Left renal cortex interstitium (tissue), 4 donors: Measurements from ENCODE around the gene FAM170B. TPM values are rescaled to one million over a fixed set of nuclear protein-coding genes. Genes with fewer than 3 reads are reported as not detected.

Experiments
- DNase-seq, 4 donors: peaks; one replicate each; pipeline ENCODE4 v3.0.0-alpha.2; 2013; ENCODE audit warnings: low read depth in 4 of 4, low spot score in 2 of 4, missing footprints in 1 of 4
- polyA plus RNA-seq, 4 donors: library from polyadenylated mRNA; unstranded; fragments of 120-200 nt; gene quantifications; one replicate each; pipeline ENCODE4 v1.2.1, GENCODE V29; 2013; ENCODE audit not compliant: insufficient read length in 4 of 4

Gene FAM170B
- polyA plus RNA-seq, 4 donors = not detected

GRCh38 chr10:49153971-49154370 is 20.1 kb upstream of the FAM170B start:
- DNase-seq = no peak

- DNase-seq = no peak
Observed at GRCh38 chr10:49153115-49153514, 19.3 kb upstream of the FAM170B start.

GRCh38 chr10:49152663-49153062 is 18.8 kb upstream of the FAM170B start:
- no peak for DNase-seq

GRCh38 chr10:49152037-49152436 is 18.2 kb upstream of the FAM170B start:
- no peak for DNase-seq

- DNase-seq = no peak
Observed at GRCh38 chr10:49151481-49151880, 17.7 kb upstream of the FAM170B start.

GRCh38 chr10:49151025-49151445 is 17.2 kb upstream of the FAM170B start:
- DNase-seq = no peak

GRCh38 chr10:49150426-49150825 is 16.6 kb upstream of the FAM170B start:
- DNase-seq = no peak

- DNase-seq = no peak
Observed at GRCh38 chr10:49149881-49150280, 16.1 kb upstream of the FAM170B start.

- DNase-seq = no peak
Observed at GRCh38 chr10:49144058-49144720, 10.4 kb upstream of the FAM170B start.

GRCh38 chr10:49143249-49143648 is 9.4 kb upstream of the FAM170B start:
- DNase-seq = no peak

GRCh38 chr10:49141541-49142332 is 7.9 kb upstream of the FAM170B start:
- DNase-seq = no peak

- DNase-seq = no peak
Observed at GRCh38 chr10:49140304-49141177, 6.7 kb upstream of the FAM170B start.

- DNase-seq = no peak
Observed at GRCh38 chr10:49139846-49140195, 6.0 kb upstream of the FAM170B start.

GRCh38 chr10:49139028-49139845 is 5.4 kb upstream of the FAM170B start:
- DNase-seq = no peak

GRCh38 chr10:49138361-49138891 is 4.6 kb upstream of the FAM170B start:
- DNase-seq = no peak

- DNase-seq = no peak
Observed at GRCh38 chr10:49136525-49136924, 2.7 kb upstream of the FAM170B start.

- DNase-seq = no peak
Observed at GRCh38 chr10:49135575-49136313, 1.9 kb upstream of the FAM170B start.

GRCh38 chr10:49134327-49134726 is 506 bp upstream of the FAM170B start:
- DNase-seq = no peak

- no peak for DNase-seq
Observed at GRCh38 chr10:49132362-49132737, 1.5 kb downstream of the FAM170B start.
